Measurements from ENCODE around the gene CDH13.

DNA sequence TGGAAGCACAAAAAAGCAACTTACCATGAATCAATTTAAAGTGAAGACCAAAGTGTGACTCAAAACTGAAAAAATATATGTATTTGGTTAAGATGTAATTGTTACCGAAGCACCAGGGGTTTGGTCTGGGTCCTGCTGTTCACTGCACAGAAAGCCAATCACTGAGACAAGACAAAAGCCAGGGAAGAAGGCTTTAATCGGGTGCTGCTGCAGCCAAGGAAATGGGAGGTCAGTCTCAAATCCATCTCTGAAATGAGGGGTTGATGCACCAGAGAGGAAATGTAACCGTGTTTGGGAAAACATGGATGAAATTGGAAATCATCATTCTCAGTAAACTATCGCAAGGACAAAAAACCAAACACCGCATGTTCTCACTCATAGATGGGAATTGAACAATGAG is 1107.4 kb downstream of the CDH13 start:
- no peak for TF ChIP-seq ARNTL (CRISPR knock-in tag; IDR thresholded peaks at IDR 0.05; ENCODE audit: borderline replicate concordance, low read depth)
- no peak for TF ChIP-seq ZC3H10 (CRISPR knock-in tag; IDR thresholded peaks at IDR 0.05)
- no peak for TF ChIP-seq PATZ1 (CRISPR knock-in tag; IDR thresholded peaks at IDR 0.05; ENCODE audit: borderline replicate concordance)

Measured in SK-N-SH treated with all-trans-retinoic acid at 6 μM for 48 hours (cell line).